ENCODE results near the gene INPP5E. TPM values are rescaled to one million over a fixed set of nuclear protein-coding genes. Genes with fewer than 3 reads are reported as not detected.

The INPP5E gene
- total and polyA plus RNA-seq, 10 donors, result 7.8 to 25.3 (median 17.3) TPM

DNA sequence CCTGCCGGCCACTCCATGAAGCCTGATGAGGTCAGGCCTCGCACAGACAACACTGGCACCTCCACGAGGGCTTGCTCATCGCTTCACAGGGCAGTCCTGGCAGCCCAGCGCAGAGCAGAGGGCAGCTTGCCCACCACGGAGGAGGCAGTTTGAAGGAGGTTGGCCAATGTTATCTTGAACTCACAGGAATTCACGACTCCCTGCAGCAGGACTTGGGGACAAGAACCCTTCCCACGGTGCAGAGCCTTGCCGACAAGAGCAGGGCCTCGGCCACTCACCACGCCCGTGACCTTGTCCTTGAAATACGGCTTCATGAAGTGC, 44.7 kb downstream of the INPP5E start:
- no peaks in the 10 kb centered on the region for H3K9me3 ChIP-seq
- intact Hi-C loops (cut with DNase I; ENCODE audit: low total_unique reads), result no loop called here
- no peak for TF ChIP-seq POLR2AphosphoS5 (IDR thresholded peaks at IDR 0.05)
- TF ChIP-seq POLR2A (IDR thresholded peaks at IDR 0.05), result no peak
- TF ChIP-seq, protein P1, sequence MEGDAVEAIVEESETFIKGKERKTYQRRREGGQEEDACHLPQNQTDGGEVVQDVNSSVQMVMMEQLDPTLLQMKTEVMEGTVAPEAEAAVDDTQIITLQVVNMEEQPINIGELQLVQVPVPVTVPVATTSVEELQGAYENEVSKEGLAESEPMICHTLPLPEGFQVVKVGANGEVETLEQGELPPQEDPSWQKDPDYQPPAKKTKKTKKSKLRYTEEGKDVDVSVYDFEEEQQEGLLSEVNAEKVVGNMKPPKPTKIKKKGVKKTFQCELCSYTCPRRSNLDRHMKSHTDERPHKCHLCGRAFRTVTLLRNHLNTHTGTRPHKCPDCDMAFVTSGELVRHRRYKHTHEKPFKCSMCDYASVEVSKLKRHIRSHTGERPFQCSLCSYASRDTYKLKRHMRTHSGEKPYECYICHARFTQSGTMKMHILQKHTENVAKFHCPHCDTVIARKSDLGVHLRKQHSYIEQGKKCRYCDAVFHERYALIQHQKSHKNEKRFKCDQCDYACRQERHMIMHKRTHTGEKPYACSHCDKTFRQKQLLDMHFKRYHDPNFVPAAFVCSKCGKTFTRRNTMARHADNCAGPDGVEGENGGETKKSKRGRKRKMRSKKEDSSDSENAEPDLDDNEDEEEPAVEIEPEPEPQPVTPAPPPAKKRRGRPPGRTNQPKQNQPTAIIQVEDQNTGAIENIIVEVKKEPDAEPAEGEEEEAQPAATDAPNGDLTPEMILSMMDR (IDR thresholded peaks at IDR 0.05 in 8 of 11, conservative IDR thresholded peaks at IDR 0.05 in 3 of 11), result no peak
- H3K27me3 ChIP-seq (replicated peaks in 1 of 7), result no peaks in the 10 kb centered on the region
- H3K4me3 ChIP-seq, result no peak overlapping the region
- peaks cover 10 to 23% (median 17%) of the 10 kb centered on the region in 6 donors for H3K4me1 ChIP-seq
- H3K36me3 ChIP-seq, result peaks cover 0 to 83% (median 67%) of the 10 kb centered on the region in 6 donors
- WGBS, 5 donors, result 73 to 88% (median 85%) methylated on average over 5 to 13 of the region's 13 CpGs
- no peak for DNase-seq
- no peak overlapping the region for H3K27ac ChIP-seq

DNA sequence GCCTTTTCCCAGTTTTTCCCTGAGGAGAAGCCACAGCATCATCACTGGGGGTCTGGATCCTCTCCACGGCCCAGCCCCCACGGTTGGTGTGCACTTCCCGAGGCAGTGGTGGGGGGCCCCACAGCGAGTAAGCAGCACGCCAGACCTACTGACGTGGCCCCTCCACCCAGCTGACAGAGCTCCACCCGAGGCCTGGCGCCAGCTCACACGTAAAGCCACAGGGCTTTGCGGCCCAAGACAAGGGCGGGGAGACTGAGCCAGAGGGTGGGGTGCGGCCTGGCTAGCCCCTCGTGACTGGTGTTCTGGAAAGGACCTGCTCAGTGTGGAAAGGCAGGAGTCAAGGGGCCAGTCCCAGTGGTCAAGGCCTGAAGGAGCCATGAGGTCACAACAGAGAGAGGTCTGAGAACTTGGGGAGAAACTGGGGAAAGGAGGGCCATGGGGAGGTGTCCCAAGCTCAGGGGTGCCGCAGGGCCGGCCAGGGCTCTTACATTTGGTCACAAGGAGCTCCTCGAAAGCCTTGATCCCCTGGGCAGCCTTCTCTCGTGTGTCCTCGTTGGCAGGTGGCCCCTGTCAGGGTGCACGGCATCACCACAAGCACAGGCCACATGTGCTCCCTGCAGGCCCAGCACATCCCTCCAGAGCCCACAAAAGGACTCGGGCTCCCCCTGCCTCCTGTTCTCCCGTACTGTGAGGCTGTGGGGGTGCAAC, 45.2 kb downstream of the INPP5E start:
- intact Hi-C loops (cut with DNase I; ENCODE audit: low total_unique reads), result no loop called here
- no peaks in the 10 kb centered on the region for H3K27me3 ChIP-seq (replicated peaks in 1 of 7)
- no peak for DNase-seq
- no peak overlapping the region for H3K27ac ChIP-seq
- WGBS, 5 donors, result 92 to 96% (median 94%) methylated on average over 12 to 21 of the region's 21 CpGs
- H3K36me3 ChIP-seq, result peaks cover 0 to 88% (median 73%) of the 10 kb centered on the region in 6 donors
- H3K9me3 ChIP-seq, result no peaks in the 10 kb centered on the region
- TF ChIP-seq, protein P1 (IDR thresholded peaks at IDR 0.05 in 8 of 11, conservative IDR thresholded peaks at IDR 0.05 in 3 of 11), result no peak
- TF ChIP-seq POLR2AphosphoS5 (IDR thresholded peaks at IDR 0.05) (peak in 1 of 3 donors; percentile 14), POLR2A (IDR thresholded peaks at IDR 0.05) (no peak)
- H3K4me3 ChIP-seq, result no peak overlapping the region
- peaks cover 10 to 18% (median 14%) of the 10 kb centered on the region in 6 donors for H3K4me1 ChIP-seq

DNA sequence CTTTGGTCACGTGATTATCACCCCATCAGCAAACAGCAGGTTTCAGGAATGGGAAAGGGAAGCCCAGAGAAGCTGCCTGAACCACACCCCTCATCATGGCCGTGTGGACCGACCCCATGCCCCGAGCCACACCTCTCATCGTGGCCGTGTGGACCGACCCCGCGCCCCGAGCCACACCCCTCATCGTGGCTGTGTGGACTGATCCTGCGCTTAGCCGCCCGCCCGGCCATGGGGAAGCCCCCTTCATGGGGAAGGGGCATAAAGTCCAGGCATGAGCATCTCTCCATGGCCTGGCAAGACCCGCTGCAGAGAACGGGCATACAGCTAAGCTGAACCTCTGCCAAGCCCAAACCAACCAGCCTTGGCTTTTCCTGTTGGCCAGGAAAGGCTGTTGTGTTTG, 46.1 kb downstream of the INPP5E start:
- WGBS, 5 donors, result 82 to 89% (median 86%) methylated on average over 17 of the region's 17 CpGs
- peaks cover 1 to 9% (median 4%) of the 10 kb centered on the region in 6 donors for H3K4me1 ChIP-seq
- no peaks in the 10 kb centered on the region for H3K27me3 ChIP-seq (replicated peaks in 1 of 7)
- H3K36me3 ChIP-seq, result peaks cover 0 to 98% (median 82%) of the 10 kb centered on the region in 6 donors
- TF ChIP-seq POLR2A (IDR thresholded peaks at IDR 0.05) (no peak), POLR2AphosphoS5 (IDR thresholded peaks at IDR 0.05) (peak in 1 of 3 donors; percentile 25)
- TF ChIP-seq, protein P1 (IDR thresholded peaks at IDR 0.05 in 8 of 11, conservative IDR thresholded peaks at IDR 0.05 in 3 of 11), result no peak
- no peak for DNase-seq
- no peak overlapping the region for H3K4me3 ChIP-seq
- no peaks in the 10 kb centered on the region for H3K9me3 ChIP-seq
- intact Hi-C loops (cut with DNase I; ENCODE audit: low total_unique reads), result no loop called here
- H3K27ac ChIP-seq, result no peak overlapping the region

DNA sequence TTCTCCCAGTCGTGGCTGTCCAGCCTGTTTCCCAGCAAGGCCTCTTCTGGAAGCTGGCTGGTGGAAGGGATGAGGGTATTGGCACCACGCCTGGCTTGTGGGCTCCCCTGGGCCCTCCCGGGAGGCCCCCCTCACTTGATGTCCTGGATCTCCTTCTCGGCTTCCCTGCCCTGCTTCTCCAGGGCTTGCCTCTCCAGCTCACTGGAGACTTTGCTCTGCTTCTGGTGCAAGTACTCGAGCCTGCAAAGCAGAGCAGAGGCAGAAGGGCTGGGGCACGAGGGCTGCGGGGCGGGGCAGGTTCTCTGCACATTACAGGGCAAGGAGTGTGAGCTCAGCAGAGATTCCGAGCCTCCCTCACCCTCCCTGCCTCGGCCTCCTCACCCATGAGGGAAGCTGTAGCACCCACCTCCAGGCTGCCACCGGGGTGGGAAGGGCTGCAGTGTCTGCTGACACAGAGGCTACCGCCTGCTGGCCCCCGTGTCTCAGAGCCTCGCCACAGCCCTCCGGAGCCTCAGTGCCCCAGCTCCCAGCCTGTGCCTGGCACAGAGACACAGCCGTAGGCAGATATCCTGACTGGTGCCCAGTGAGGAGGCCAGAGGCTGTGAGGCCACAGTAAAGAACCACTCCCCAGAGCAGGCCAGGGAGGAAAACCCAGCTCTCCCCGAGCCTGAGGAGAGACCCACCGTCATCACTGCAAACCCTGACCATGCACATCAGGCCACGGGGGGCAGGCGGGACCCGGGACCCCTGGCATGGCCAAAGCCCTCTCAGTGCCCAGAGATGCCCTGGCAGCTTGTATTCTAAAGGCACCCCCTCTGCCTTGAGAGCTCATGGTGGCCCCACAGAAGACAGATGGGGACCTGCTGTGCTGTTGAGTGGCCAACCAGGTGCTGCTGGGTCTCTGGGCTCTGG, 46.9 kb downstream of the INPP5E start:
- H3K4me1 ChIP-seq, result peaks cover 0 to 2% (median 0%) of the 10 kb centered on the region in 6 donors
- peaks cover 0 to 100% (median 89%) of the 10 kb centered on the region in 6 donors for H3K36me3 ChIP-seq
- no peak overlapping the region for H3K27ac ChIP-seq
- no peaks in the 10 kb centered on the region for H3K27me3 ChIP-seq (replicated peaks in 1 of 7)
- no peak for TF ChIP-seq POLR2AphosphoS5 (IDR thresholded peaks at IDR 0.05)
- TF ChIP-seq, protein P1 (IDR thresholded peaks at IDR 0.05 in 8 of 11, conservative IDR thresholded peaks at IDR 0.05 in 3 of 11), result no peak
- no peak for TF ChIP-seq POLR2A (IDR thresholded peaks at IDR 0.05)
- no peaks in the 10 kb centered on the region for H3K9me3 ChIP-seq
- WGBS, 5 donors, result 88 to 96% (median 92%) methylated on average over 5 to 21 of the region's 21 CpGs
- DNase-seq, result no peak
- intact Hi-C loops (cut with DNase I; ENCODE audit: low total_unique reads), result no loop called here
- H3K4me3 ChIP-seq, result no peak overlapping the region
